A673 (cell line): Measurements from ENCODE around the gene HPX. TPM values are rescaled to one million over a fixed set of nuclear protein-coding genes. Genes with fewer than 3 reads are reported as not detected.

Source experiments
- BruUV-seq: library from RNA; stranded (reverse); fragments of 400-500 nt; replicated peaks from 2 replicates; lab custom pipeline; 2021; lab: Mats Ljungman, UMichigan
- CTCF ChIA-PET: fragments of 300-600 bp; sonication (Branson Sonifier 250); formaldehyde crosslinking; loops from one replicate; lab custom pipeline; 2022; ENCODE audit warnings: antibody characterized with exemption; lab: Charles Lee
- POLR2A ChIA-PET: fragments of 300-600 bp; sonication (Branson Sonifier 250); formaldehyde crosslinking; loops from one replicate; lab custom pipeline; 2022; ENCODE audit warnings: antibody characterized with exemption; ENCODE audit not compliant: low non-redundant PET; lab: Charles Lee
- DNase-seq: peaks from one replicate; pipeline ENCODE4 v3.0.0-alpha.2; 2015; ENCODE audit warnings: low spot score
- H3K27ac ChIP-seq: fragments of 200-600 bp; sonication (generic); 2 replicates; pipeline ENCODE4 v1.5.1; 2016; ENCODE audit warnings: mixed run types, low read depth, mild to moderate bottlenecking, mixed read lengths, antibody characterized with exemption, low read length; ENCODE audit not compliant: poor library complexity, severe bottlenecking
- H3K27me3 ChIP-seq: fragments of 200-600 bp; sonication (generic); replicated peaks from 2 replicates; pipeline ENCODE4 v1.6.1; 2017; ENCODE audit warnings: mixed run types, low read depth, mild to moderate bottlenecking, mixed read lengths, antibody characterized with exemption, low read length; ENCODE audit not compliant: insufficient read depth, poor library complexity
- H3K36me3 ChIP-seq: fragments of 200-600 bp; sonication (generic); 2 replicates; pipeline ENCODE4 v1.6.1; 2016; ENCODE audit warnings: mixed run types, mild to moderate bottlenecking, mixed read lengths, antibody characterized with exemption, low read length; ENCODE audit not compliant: insufficient read depth, poor library complexity, severe bottlenecking
- H3K4me1 ChIP-seq: fragments of 200-600 bp; sonication (generic); 2 replicates; pipeline ENCODE4 v1.6.1; 2017; ENCODE audit warnings: mixed run types, mild to moderate bottlenecking, mixed read lengths, antibody characterized with exemption, low read length; ENCODE audit not compliant: insufficient read depth, poor library complexity, severe bottlenecking
- H3K4me3 ChIP-seq: fragments of 200-600 bp; sonication (generic); 2 replicates; pipeline ENCODE4 v1.5.1; 2016; ENCODE audit warnings: low read depth, mixed run types, mild to moderate bottlenecking, mixed read lengths, low read length; ENCODE audit not compliant: poor library complexity, severe bottlenecking
- H3K9me3 ChIP-seq: fragments of 200-600 bp; sonication (generic); 2 replicates; pipeline ENCODE4 v1.6.1; 2016; ENCODE audit warnings: mixed run types, low read depth, mild to moderate bottlenecking, mixed read lengths, antibody characterized with exemption, low read length; ENCODE audit not compliant: poor library complexity, severe bottlenecking
- CTCF ChIP-seq: fragments of 300-800, 200-600 bp; sonication (generic); conservative IDR thresholded peaks from 2 replicates; pipeline ENCODE4 v1.5.1; 2017; ENCODE audit warnings: low read depth, mild to moderate bottlenecking, antibody characterized with exemption, low read length, moderate library complexity, mixed read lengths
- EZH2 ChIP-seq: fragments of 200-600 bp; sonication (generic); IDR thresholded peaks from 2 replicates; pipeline ENCODE4 v1.6.1; 2017; ENCODE audit warnings: borderline replicate concordance, low read depth, mild to moderate bottlenecking, mixed read lengths, antibody characterized with exemption, low read length; ENCODE audit not compliant: poor library complexity, severe bottlenecking
- intact Hi-C: fragments of 100-400 bp; cut with micrococcal nuclease; formaldehyde crosslinking; loops from one replicate; pipeline ENCODE4 v1.10.0; 2022; ENCODE audit not compliant: unreplicated experiment
- total RNA-seq: library from RNA; stranded (reverse); gene quantifications from 2 replicates; pipeline ENCODE4 v1.2.3, GENCODE V29; 2021

HPX gene
- total RNA-seq, 1 experiment from 2014 or later = 4.5 TPM

GRCh38 chr11:6406370-6406769 is 34.4 kb downstream of the HPX start:
- Histone ChIP-seq H3K27ac (no peak overlapping the region), H3K36me3 (peaks cover 21% of the 10 kb centered on the region), H3K4me3 (no peak overlapping the region), H3K4me1 (peaks cover 8% of the 10 kb centered on the region), H3K9me3 (no peaks in the 10 kb centered on the region), H3K27me3 (no peaks in the 10 kb centered on the region)
- ChIA-PET CTCF (interaction anchor here (0.6 kb wide), 1 partner anchor 37 kb away, joined by 3 read pairs; no protein-coding TSS in a partner anchor), POLR2A (no interaction called here)
- DNase-seq = no peak
- TF ChIP-seq EZH2 (no peak), CTCF (no peak)
- no TSS peak for BruUV-seq
- intact Hi-C loops = no loop called here

GRCh38 chr11:6405846-6406245 is 34.9 kb downstream of the HPX start:
- no TSS peak for BruUV-seq

GRCh38 chr11:6405052-6405667 is 35.6 kb downstream of the HPX start:
- ChIA-PET POLR2A (no interaction called here), CTCF (no interaction called here)
- TF ChIP-seq EZH2 = no peak
- TF ChIP-seq CTCF = no peak
- BruUV-seq = no TSS peak
- intact Hi-C loops = no loop called here
- Histone ChIP-seq H3K9me3 (no peaks in the 10 kb centered on the region), H3K36me3 (peaks cover 18% of the 10 kb centered on the region), H3K27me3 (no peaks in the 10 kb centered on the region), H3K4me1 (peaks cover 8% of the 10 kb centered on the region), H3K27ac (no peak overlapping the region), H3K4me3 (no peak overlapping the region)
- no peak for DNase-seq

More at GRCh38 chr11:6405846-6406245, 34.9 kb downstream of the HPX start:
- Histone ChIP-seq H3K9me3 (no peaks in the 10 kb centered on the region), H3K36me3 (peaks cover 23% of the 10 kb centered on the region), H3K4me3 (no peak overlapping the region), H3K4me1 (peaks cover 8% of the 10 kb centered on the region), H3K27me3 (no peaks in the 10 kb centered on the region), H3K27ac (no peak overlapping the region)
- CTCF ChIA-PET = interaction anchor here (0.6 kb wide), 1 partner anchor 37 kb away, joined by 3 read pairs; no protein-coding TSS in a partner anchor
- intact Hi-C loops = no loop called here
- POLR2A ChIA-PET = no interaction called here
- TF ChIP-seq CTCF (no peak), EZH2 (no peak)
- DNase-seq = no peak
